ENCODE measurements around the gene UPF1.
"Not testable (repeated sequence)": the region's sequence is repeated elsewhere in the genome, so short reads cannot be mapped to it uniquely, and the experiment has no call there.

The UPF1 gene

GRCh38 chr19:18895038-18895823 is 63.5 kb downstream of the UPF1 start:
- TF ChIP-seq ZNF274 (IDR thresholded peaks at IDR 0.05; ENCODE audit: low read depth, low read length), result no peak
- peak overlapping the region; percentile 9; the same call in 1 of the 2 replicates for H3K4me3 ChIP-seq (ENCODE audit: low read length)

- no peak for TF ChIP-seq ZNF274 (IDR thresholded peaks at IDR 0.05; ENCODE audit: low read depth, low read length)
- H3K4me3 ChIP-seq (ENCODE audit: low read length), result peak within 1 kb of the TSS; percentile 9; the same call in 1 of the 2 replicates
These were observed 64.1 kb downstream of the UPF1 start, which contains the start of gene CERS1 for GRCh38 chr19:18895824-18896341. Gene CERS1, minus strand, starts transcription at chr19:18896158. Its CDS starts 86 bp downstream, at chr19:18896072.

GRCh38 chr19:18896421-18896841 is 64.7 kb downstream of the UPF1 start:
- no peak for TF ChIP-seq ZNF274 (IDR thresholded peaks at IDR 0.05; ENCODE audit: low read depth, low read length)

GRCh38 chr19:18897094-18898029 is 65.6 kb downstream of the UPF1 start:
- TF ChIP-seq ZNF274 (IDR thresholded peaks at IDR 0.05; ENCODE audit: low read depth, low read length), result no peak
- no peak overlapping the region for H3K4me3 ChIP-seq (ENCODE audit: low read length)

More at GRCh38 chr19:18896421-18896841, 64.7 kb downstream of the UPF1 start:
- H3K4me3 ChIP-seq (ENCODE audit: low read length), result no peak overlapping the region

- no peak for TF ChIP-seq ZNF274 (IDR thresholded peaks at IDR 0.05; ENCODE audit: low read depth, low read length)
- H3K4me3 ChIP-seq (ENCODE audit: low read length), result no peak overlapping the region
These were observed 66.4 kb downstream of the UPF1 start for GRCh38 chr19:18898081-18898606.

- H3K4me3 ChIP-seq (ENCODE audit: low read length), result no peak overlapping the region
- TF ChIP-seq ZNF274 (IDR thresholded peaks at IDR 0.05; ENCODE audit: low read depth, low read length), result no peak
These were observed 67.0 kb downstream of the UPF1 start for GRCh38 chr19:18898607-18899408.

GRCh38 chr19:18899624-18900560 is 68.1 kb downstream of the UPF1 start:
- TF ChIP-seq ZNF274 (IDR thresholded peaks at IDR 0.05; ENCODE audit: low read depth, low read length), result no peak

GRCh38 chr19:18900700-18901481 is 69.1 kb downstream of the UPF1 start:
- TF ChIP-seq ZNF274 (IDR thresholded peaks at IDR 0.05; ENCODE audit: low read depth, low read length), result no peak
- H3K4me3 ChIP-seq (ENCODE audit: low read length), result no peak overlapping the region

More at GRCh38 chr19:18899624-18900560, 68.1 kb downstream of the UPF1 start:
- no peak overlapping the region for H3K4me3 ChIP-seq (ENCODE audit: low read length)

- TF ChIP-seq ZNF274 (IDR thresholded peaks at IDR 0.05; ENCODE audit: low read depth, low read length), result no peak
These were observed 69.7 kb downstream of the UPF1 start for GRCh38 chr19:18901491-18901890.

GRCh38 chr19:18902519-18902918 is 70.8 kb downstream of the UPF1 start:
- H3K4me3 ChIP-seq (ENCODE audit: low read length), result not testable (repeated sequence)

More at GRCh38 chr19:18901491-18901890, 69.7 kb downstream of the UPF1 start:
- H3K4me3 ChIP-seq (ENCODE audit: low read length), result no peak overlapping the region

GRCh38 chr19:18903156-18904037 is 71.6 kb downstream of the UPF1 start:
- H3K4me3 ChIP-seq (ENCODE audit: low read length), result no peak overlapping the region
- TF ChIP-seq ZNF274 (IDR thresholded peaks at IDR 0.05; ENCODE audit: low read depth, low read length), result no peak
